Naive thymus-derived CD4-positive, alpha-beta T cell (primary cell): Measurements from ENCODE around the gene C6orf163. TPM values are rescaled to one million over a fixed set of nuclear protein-coding genes. Genes with fewer than 3 reads are reported as not detected.

Source experiments
- ATAC-seq: fragments of 150-1000 bp; cut with Tn5 transposase; 2 replicates; pipeline ENCODE4 v1.10.0; 2021; ENCODE audit warnings: mild to moderate bottlenecking, moderate library complexity
- CTCF ChIA-PET: fragments of 350-600 bp; sonication (Branson Sonifier 250); formaldehyde crosslinking; loops from one replicate; lab custom pipeline; 2021; ENCODE audit warnings: antibody characterized with exemption; lab: Charles Lee
- POLR2A ChIA-PET: fragments of 350-600 bp; sonication (Branson Sonifier 250); formaldehyde crosslinking; loops from one replicate; lab custom pipeline; 2021; ENCODE audit warnings: antibody characterized with exemption, inconsistent platforms; lab: Charles Lee
- DNase-seq, 9 donors: peaks; one replicate each; pipeline versions ENCODE4 v3.0.0 to v3.0.0-alpha.2; 2020 to 2022; ENCODE audit warnings: mixed read lengths in 1 of 9
- H3K27ac ChIP-seq: one replicate; pipeline ENCODE4 v1.7.0; 2013; ENCODE audit warnings: mild to moderate bottlenecking, low read depth, low read length, moderate library complexity
- H3K27me3 ChIP-seq, 2 donors: one replicate each; pipeline ENCODE4 v1.7.0; 2013; ENCODE audit warnings: low read length in 2 of 2, mild to moderate bottlenecking in 2 of 2, moderate library complexity in 2 of 2; ENCODE audit not compliant: control insufficient read depth in 2 of 2, insufficient read depth in 2 of 2
- H3K36me3 ChIP-seq, 3 experiments: 1 replicate in 2 of 3; 2 replicates in 1 of 3; pipeline ENCODE4 v1.7.0; 2013; ENCODE audit warnings: low read length in 3 of 3, mild to moderate bottlenecking in 3 of 3, moderate library complexity in 1 of 3; ENCODE audit not compliant: insufficient read depth in 3 of 3, control insufficient read depth in 2 of 3
- H3K4me1 ChIP-seq, 2 donors: one replicate each; pipeline ENCODE4 v1.7.0; 2013; ENCODE audit warnings: low read length in 2 of 2, mild to moderate bottlenecking in 2 of 2, moderate library complexity in 1 of 2; ENCODE audit not compliant: control insufficient read depth in 2 of 2, insufficient read depth in 2 of 2
- H3K4me3 ChIP-seq: 2 replicates; pipeline ENCODE4 v1.7.0; 2013; ENCODE audit warnings: mild to moderate bottlenecking, low read length
- H3K9me3 ChIP-seq, 3 experiments: 1 replicate in 2 of 3; 2 replicates in 1 of 3; pipeline ENCODE4 v1.7.0; 2013; ENCODE audit warnings: low read length in 3 of 3; ENCODE audit not compliant: control insufficient read depth in 2 of 3
- H3K27ac Mint-ChIP-seq, 9 donors: one replicate each; pipeline ENCODE4 v1.8.0; 2020 to 2022; ENCODE audit warnings: mixed read lengths in 9 of 9, mild to moderate bottlenecking in 8 of 9, moderate library complexity in 5 of 9, inconsistent platforms in 2 of 9
- H3K27me3 Mint-ChIP-seq, 5 donors: one replicate each; pipeline ENCODE4 v1.8.0; 2021 to 2022; ENCODE audit warnings: mixed read lengths in 5 of 5, mild to moderate bottlenecking in 1 of 5
- H3K36me3 Mint-ChIP-seq, 5 donors: one replicate each; pipeline ENCODE4 v1.8.0; 2020 to 2022; ENCODE audit warnings: mixed read lengths in 5 of 5, mild to moderate bottlenecking in 3 of 5, inconsistent platforms in 1 of 5
- H3K4me1 Mint-ChIP-seq, 7 donors: one replicate each; pipeline ENCODE4 v1.8.0; 2020 to 2022; ENCODE audit warnings: mixed read lengths in 7 of 7, mild to moderate bottlenecking in 3 of 7, inconsistent platforms in 1 of 7
- H3K4me3 Mint-ChIP-seq, 10 donors: one replicate each; pipeline ENCODE4 v1.8.0; 2020 to 2022; ENCODE audit warnings: mild to moderate bottlenecking in 10 of 10, mixed read lengths in 10 of 10, moderate library complexity in 6 of 10, inconsistent platforms in 2 of 10
- H3K9me3 Mint-ChIP-seq, 11 donors: one replicate each; pipeline ENCODE4 v1.8.0; 2020 to 2022; ENCODE audit warnings: mixed read lengths in 11 of 11, mild to moderate bottlenecking in 4 of 11, inconsistent platforms in 1 of 11, moderate library complexity in 1 of 11
- intact Hi-C, 2 donors: fragments of 100-400 bp; cut with micrococcal nuclease; formaldehyde crosslinking; loops; one replicate each; pipeline ENCODE4 v1.15.1; 2023
- polyA plus RNA-seq, 2 donors: library from polyadenylated mRNA; unstranded; fragments of 300-500 nt; fragmentation: Illumina TruSeq; gene quantifications; one replicate each; pipeline ENCODE4 v1.2.3, GENCODE V29; 2021
- total RNA-seq, 6 experiments: library from RNA in 5 of 6; stranded (reverse) in 5 of 6; gene quantifications; 1 replicate in 5 of 6; 2 replicates in 1 of 6; pipeline ENCODE4 v1.2.3 and lab custom pipeline; 2021 to 2026

Gene C6orf163
- total and polyA plus RNA-seq, 7 experiments from 2014 or later = 0.65 to 6.9 (median 1.9) TPM

- CTCF ChIA-PET = no interaction called here
- no peak overlapping the region for H3K27ac ChIP-seq
- Mint-ChIP-seq H3K27ac (no peak overlapping the region), H3K36me3 (peaks cover 0 to 38% (median 27%) of the 10 kb centered on the region in 5 donors), H3K4me3 (no peak overlapping the region), H3K27me3 (no peaks in the 10 kb centered on the region), H3K9me3 (peaks cover 0 to 25% (median 10%) of the 10 kb centered on the region in 11 donors), H3K4me1 (peaks cover 0 to 3% (median 0%) of the 10 kb centered on the region in 7 donors)
- H3K27me3 ChIP-seq = no peaks in the 10 kb centered on the region
- no peak overlapping the region for H3K4me3 ChIP-seq
- ATAC-seq (no peak), DNase-seq (no peak)
- no peaks in the 10 kb centered on the region for H3K36me3 ChIP-seq
- intact Hi-C loops = no loop called here
- H3K4me1 ChIP-seq = no peaks in the 10 kb centered on the region
- POLR2A ChIA-PET = no interaction called here
- peaks cover 0 to 7% (median 0%) of the 10 kb centered on the region in 3 experiments for H3K9me3 ChIP-seq
Measured at GRCh38 chr6:87366072-87366827, 21.6 kb downstream of the C6orf163 start.

DNA sequence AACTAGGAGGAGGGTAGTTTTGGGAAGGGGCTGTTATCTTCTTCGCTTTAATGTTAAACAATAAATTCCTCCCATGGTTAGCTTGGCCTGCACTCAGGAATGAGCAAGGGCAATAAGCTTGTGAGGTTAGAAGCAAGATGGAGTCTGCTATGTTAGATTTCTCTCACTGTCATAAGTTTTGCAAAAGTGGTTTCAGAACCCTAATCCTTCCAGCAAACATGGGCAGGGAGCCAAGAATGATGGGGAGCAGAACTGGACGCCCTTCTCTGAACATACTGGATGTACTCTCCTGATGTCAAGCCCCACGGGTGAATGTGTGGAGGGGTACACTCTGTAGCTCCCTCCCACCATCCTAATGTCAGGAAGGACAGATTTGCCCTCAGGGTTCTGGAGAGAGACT lies 22.3 kb downstream of the C6orf163 start:
- H3K27me3 ChIP-seq = no peaks in the 10 kb centered on the region
- no peak overlapping the region for H3K27ac ChIP-seq
- Mint-ChIP-seq H3K27me3 (no peaks in the 10 kb centered on the region), H3K27ac (no peak overlapping the region), H3K4me1 (peaks cover 0 to 3% (median 0%) of the 10 kb centered on the region in 7 donors), H3K9me3 (peaks cover 0 to 25% (median 10%) of the 10 kb centered on the region in 11 donors), H3K4me3 (no peak overlapping the region), H3K36me3 (peaks cover 0 to 34% (median 27%) of the 10 kb centered on the region in 5 donors)
- no peaks in the 10 kb centered on the region for H3K36me3 ChIP-seq
- POLR2A ChIA-PET = no interaction called here
- ATAC-seq = no peak
- H3K9me3 ChIP-seq = peaks cover 0 to 7% (median 0%) of the 10 kb centered on the region in 3 experiments
- no peak for DNase-seq
- H3K4me3 ChIP-seq = no peak overlapping the region
- CTCF ChIA-PET = interaction anchor here (0.6 kb wide), 1 partner anchor 20 kb away, joined by 3 read pairs; no protein-coding TSS in a partner anchor
- H3K4me1 ChIP-seq = no peaks in the 10 kb centered on the region
- intact Hi-C loops = no loop called here

GRCh38 chr6:87373377-87373776 lies 28.8 kb downstream of the C6orf163 start:
- Histone ChIP-seq H3K4me1 (no peaks in the 10 kb centered on the region), H3K36me3 (no peaks in the 10 kb centered on the region), H3K4me3 (no peak overlapping the region), H3K27ac (no peak overlapping the region), H3K27me3 (no peaks in the 10 kb centered on the region), H3K9me3 (no peaks in the 10 kb centered on the region)
- Mint-ChIP-seq H3K27me3 (no peaks in the 10 kb centered on the region), H3K4me1 (peaks cover 0 to 3% (median 0%) of the 10 kb centered on the region in 7 donors), H3K36me3 (peaks cover 0 to 19% (median 17%) of the 10 kb centered on the region in 5 donors), H3K4me3 (no peak overlapping the region), H3K9me3 (peaks cover 0 to 11% (median 0%) of the 10 kb centered on the region in 11 donors), H3K27ac (no peak overlapping the region)
- CTCF ChIA-PET = no interaction called here
- ATAC-seq = no peak
- no peak for DNase-seq
- intact Hi-C loops = no loop called here
- POLR2A ChIA-PET = no interaction called here

DNA sequence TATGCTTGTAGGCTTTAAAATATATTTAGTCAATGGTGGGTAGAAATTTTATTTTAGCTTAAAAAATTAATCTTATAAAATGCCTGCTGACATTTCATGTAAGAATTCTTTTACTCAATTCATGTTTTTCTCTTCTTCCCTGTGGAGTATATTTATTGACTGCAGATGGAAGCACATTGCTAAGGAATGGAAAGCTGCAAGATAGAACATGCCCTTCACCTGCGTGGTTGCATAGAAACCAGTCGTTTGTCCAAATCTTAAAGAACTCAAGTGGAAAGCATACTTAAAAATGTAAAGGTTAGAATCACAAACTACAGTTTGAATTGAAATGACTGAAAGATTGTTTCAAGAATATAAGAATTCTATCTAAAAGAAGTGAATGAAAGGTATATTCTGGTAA lies 30.7 kb downstream of the C6orf163 start:
- H3K4me3 Mint-ChIP-seq = no peak overlapping the region
- H3K27ac ChIP-seq = no peak overlapping the region
- H3K4me3 ChIP-seq = no peak overlapping the region
- no peak overlapping the region for H3K27ac Mint-ChIP-seq
- H3K27me3 ChIP-seq = no peaks in the 10 kb centered on the region
- H3K4me1 Mint-ChIP-seq = peaks cover 0 to 3% (median 0%) of the 10 kb centered on the region in 7 donors
- CTCF ChIA-PET = no interaction called here
- H3K36me3 ChIP-seq = no peaks in the 10 kb centered on the region
- peaks cover 0 to 1% (median 0%) of the 10 kb centered on the region in 11 donors for H3K9me3 Mint-ChIP-seq
- intact Hi-C loops = no loop called here
- no peak for ATAC-seq
- no peaks in the 10 kb centered on the region for H3K4me1 ChIP-seq
- DNase-seq = no peak
- peaks cover 0 to 19% (median 11%) of the 10 kb centered on the region in 5 donors for H3K36me3 Mint-ChIP-seq
- H3K9me3 ChIP-seq = no peaks in the 10 kb centered on the region
- POLR2A ChIA-PET = no interaction called here
- H3K27me3 Mint-ChIP-seq = no peaks in the 10 kb centered on the region

DNA sequence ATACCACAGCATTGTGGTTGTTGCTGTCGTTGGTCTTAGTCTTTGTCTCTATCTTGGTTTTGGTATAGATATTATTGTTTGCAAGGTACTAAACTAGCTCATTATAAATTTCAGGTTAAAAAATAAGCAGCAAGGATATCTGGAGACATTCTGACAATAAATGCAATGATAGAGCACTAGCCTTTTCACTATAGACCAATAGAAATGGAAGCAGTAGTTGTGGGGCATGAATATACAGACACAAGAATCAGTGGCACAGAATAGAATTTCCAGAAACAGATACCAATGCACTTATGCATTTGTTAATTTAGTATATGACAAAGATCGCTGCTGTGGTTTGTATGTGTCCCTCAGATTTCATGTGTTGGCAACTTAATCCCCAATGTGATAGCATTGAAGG lies 32.0 kb downstream of the C6orf163 start:
- H3K27ac ChIP-seq = no peak overlapping the region
- no peaks in the 10 kb centered on the region for H3K36me3 ChIP-seq
- peaks cover 0 to 19% (median 11%) of the 10 kb centered on the region in 5 donors for H3K36me3 Mint-ChIP-seq
- ChIA-PET POLR2A (no interaction called here), CTCF (no interaction called here)
- no peaks in the 10 kb centered on the region for H3K27me3 ChIP-seq
- no peak overlapping the region for H3K4me3 ChIP-seq
- intact Hi-C loops = no loop called here
- H3K4me3 Mint-ChIP-seq = no peak overlapping the region
- H3K4me1 Mint-ChIP-seq = peaks cover 0 to 3% (median 0%) of the 10 kb centered on the region in 7 donors
- no peak for ATAC-seq
- peaks cover 0 to 1% (median 0%) of the 10 kb centered on the region in 11 donors for H3K9me3 Mint-ChIP-seq
- no peak overlapping the region for H3K27ac Mint-ChIP-seq
- no peak for DNase-seq
- no peaks in the 10 kb centered on the region for H3K27me3 Mint-ChIP-seq
- H3K9me3 ChIP-seq = no peaks in the 10 kb centered on the region
- H3K4me1 ChIP-seq = no peaks in the 10 kb centered on the region

DNA sequence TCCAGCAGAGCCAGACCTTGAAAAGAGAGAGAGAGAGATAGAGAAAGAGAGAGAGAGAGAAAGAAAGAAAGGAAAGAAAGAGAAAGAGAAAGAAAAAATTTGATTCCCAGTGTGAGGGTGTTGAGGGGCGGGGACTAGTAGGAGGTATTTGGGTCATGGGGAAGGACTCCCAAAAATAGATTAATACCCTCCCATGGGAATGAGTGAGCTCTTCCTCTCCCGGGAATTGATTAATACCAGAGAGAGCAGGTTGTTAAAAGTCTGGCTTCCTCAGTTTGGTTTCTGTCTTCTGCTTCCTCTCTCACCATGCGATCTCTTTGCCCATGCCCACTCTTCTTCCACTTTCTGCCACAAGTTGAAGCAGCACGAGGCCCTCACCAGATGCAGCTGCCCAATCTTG lies 34.3 kb downstream of the C6orf163 start:
- Mint-ChIP-seq H3K4me1 (peaks cover 0 to 3% (median 0%) of the 10 kb centered on the region in 7 donors), H3K27me3 (no peaks in the 10 kb centered on the region), H3K4me3 (no peak overlapping the region), H3K36me3 (peaks cover 0 to 15% (median 7%) of the 10 kb centered on the region in 5 donors), H3K9me3 (peaks cover 0 to 1% (median 0%) of the 10 kb centered on the region in 11 donors), H3K27ac (no peak overlapping the region)
- DNase-seq = no peak
- no peak for ATAC-seq
- Histone ChIP-seq H3K27ac (no peak overlapping the region), H3K9me3 (no peaks in the 10 kb centered on the region), H3K36me3 (no peaks in the 10 kb centered on the region), H3K27me3 (no peaks in the 10 kb centered on the region), H3K4me1 (no peaks in the 10 kb centered on the region), H3K4me3 (no peak overlapping the region)
- ChIA-PET POLR2A (no interaction called here), CTCF (no interaction called here)
- intact Hi-C loops = no loop called here

- no peaks in the 10 kb centered on the region for H3K27me3 Mint-ChIP-seq
- no peak overlapping the region for H3K4me3 ChIP-seq
- H3K36me3 ChIP-seq = no peaks in the 10 kb centered on the region
- no peaks in the 10 kb centered on the region for H3K9me3 ChIP-seq
- no peaks in the 10 kb centered on the region for H3K9me3 Mint-ChIP-seq
- POLR2A ChIA-PET = no interaction called here
- ATAC-seq = no peak
- CTCF ChIA-PET = no interaction called here
- H3K36me3 Mint-ChIP-seq = peaks cover 0 to 8% (median 4%) of the 10 kb centered on the region in 5 donors
- intact Hi-C loops = no loop called here
- H3K4me1 ChIP-seq = no peaks in the 10 kb centered on the region
- H3K27me3 ChIP-seq = no peaks in the 10 kb centered on the region
- peaks cover 0 to 3% (median 0%) of the 10 kb centered on the region in 7 donors for H3K4me1 Mint-ChIP-seq
- DNase-seq = no peak
- H3K27ac ChIP-seq = no peak overlapping the region
- H3K4me3 Mint-ChIP-seq = no peak overlapping the region
- H3K27ac Mint-ChIP-seq = no peak overlapping the region
Measured at GRCh38 chr6:87382861-87383260, 38.2 kb downstream of the C6orf163 start.
